GM18519 (cell line): ENCODE results near the gene M1AP.

Experiments used
- ATAC-seq: cut with Tn5 transposase; IDR thresholded peaks from one replicate; pipeline ENCODE4 v1.9.1; 2021; ENCODE audit warnings: mild to moderate bottlenecking, moderate library complexity; ENCODE audit not compliant: unreplicated experiment, low FRiP score

The M1AP gene

GRCh38 chr2:74507926-74508520 is 140.1 kb downstream of the M1AP start:
- ATAC-seq: no peak
